ENCODE data around the gene ALPP.

DNA sequence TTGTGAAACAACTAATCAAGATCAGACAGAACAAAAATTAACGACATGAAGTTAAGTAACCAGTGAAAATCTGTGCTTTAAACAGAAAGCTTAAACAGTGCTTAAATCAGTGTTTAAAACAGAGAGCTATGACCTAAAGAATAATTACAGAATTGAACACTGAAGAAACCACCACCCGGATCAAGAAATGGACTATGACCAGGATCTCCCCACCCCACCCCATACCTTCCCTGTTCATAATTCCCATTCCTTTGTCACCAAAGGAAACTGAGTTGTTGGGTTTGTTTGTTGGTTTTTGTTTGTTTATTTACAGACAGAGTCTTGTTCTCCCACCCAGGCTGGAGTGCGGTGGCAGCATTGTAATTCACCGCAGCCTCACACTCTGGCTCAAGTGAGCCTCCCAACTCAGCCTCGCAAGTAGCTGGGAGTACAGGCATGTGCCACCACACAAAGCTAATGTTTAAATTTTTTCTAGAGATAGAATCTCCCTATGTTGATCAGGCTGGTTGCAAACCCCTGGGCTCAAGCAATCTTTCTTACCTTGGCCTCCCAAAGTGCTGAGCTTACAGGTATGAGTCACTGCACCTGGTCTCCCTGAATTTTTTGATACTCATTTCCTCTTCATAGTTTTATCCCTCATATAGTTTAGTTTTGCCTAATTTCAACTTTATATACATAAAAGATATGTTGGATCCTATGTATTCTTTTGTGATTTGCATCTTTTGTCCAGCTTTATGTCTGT, 19.9 kb downstream of the ALPP start:
- TF ChIP-seq, protein P1, sequence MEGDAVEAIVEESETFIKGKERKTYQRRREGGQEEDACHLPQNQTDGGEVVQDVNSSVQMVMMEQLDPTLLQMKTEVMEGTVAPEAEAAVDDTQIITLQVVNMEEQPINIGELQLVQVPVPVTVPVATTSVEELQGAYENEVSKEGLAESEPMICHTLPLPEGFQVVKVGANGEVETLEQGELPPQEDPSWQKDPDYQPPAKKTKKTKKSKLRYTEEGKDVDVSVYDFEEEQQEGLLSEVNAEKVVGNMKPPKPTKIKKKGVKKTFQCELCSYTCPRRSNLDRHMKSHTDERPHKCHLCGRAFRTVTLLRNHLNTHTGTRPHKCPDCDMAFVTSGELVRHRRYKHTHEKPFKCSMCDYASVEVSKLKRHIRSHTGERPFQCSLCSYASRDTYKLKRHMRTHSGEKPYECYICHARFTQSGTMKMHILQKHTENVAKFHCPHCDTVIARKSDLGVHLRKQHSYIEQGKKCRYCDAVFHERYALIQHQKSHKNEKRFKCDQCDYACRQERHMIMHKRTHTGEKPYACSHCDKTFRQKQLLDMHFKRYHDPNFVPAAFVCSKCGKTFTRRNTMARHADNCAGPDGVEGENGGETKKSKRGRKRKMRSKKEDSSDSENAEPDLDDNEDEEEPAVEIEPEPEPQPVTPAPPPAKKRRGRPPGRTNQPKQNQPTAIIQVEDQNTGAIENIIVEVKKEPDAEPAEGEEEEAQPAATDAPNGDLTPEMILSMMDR (IDR thresholded peaks at IDR 0.05; ENCODE audit: insufficient read depth, low read length, poor library complexity, severe bottlenecking) = no peak
- no peak for TF ChIP-seq EZH2phosphoT487 (conservative IDR thresholded peaks at IDR 0.05; ENCODE audit: low read length)

All from SU-DHL-6 (cell line).